H9 (cell line): ENCODE measurements around the gene EBNA1BP2. TPM values are rescaled to one million over a fixed set of nuclear protein-coding genes. Genes with fewer than 3 reads are reported as not detected.
"Not testable (repeated sequence)": the region's sequence is repeated elsewhere in the genome, so short reads cannot be mapped to it uniquely, and the experiment has no call there.

ENCODE experiments used
- DNase-seq: peaks from one replicate; pipeline ENCODE4 v3.0.0-alpha.2; 2017
- H2AFZ ChIP-seq: one replicate; pipeline ENCODE4 v1.6.1; 2013; ENCODE audit warnings: mild to moderate bottlenecking, low read length, control low read depth, moderate library complexity
- H2AK5ac ChIP-seq: 2 replicates; pipeline ENCODE4 v1.6.1; 2013; ENCODE audit warnings: low read length, control low read depth, mixed read lengths; ENCODE audit not compliant: insufficient read length
- H2BK120ac ChIP-seq: one replicate; pipeline ENCODE4 v1.6.1; 2013; ENCODE audit warnings: low read depth, mild to moderate bottlenecking, low read length, control low read depth, inconsistent platforms; ENCODE audit not compliant: poor library complexity, severe bottlenecking
- H2BK12ac ChIP-seq: 2 replicates; pipeline ENCODE4 v1.6.1; 2013; ENCODE audit warnings: low read length, control low read depth, mixed read lengths, low read depth; ENCODE audit not compliant: insufficient read length
- H2BK15ac ChIP-seq: 2 replicates; pipeline ENCODE4 v1.6.1; 2013; ENCODE audit warnings: low read depth, low read length, control low read depth
- H2BK20ac ChIP-seq: one replicate; pipeline ENCODE4 v1.6.1; 2013; ENCODE audit warnings: low read depth, mild to moderate bottlenecking, low read length, control low read depth, inconsistent platforms; ENCODE audit not compliant: poor library complexity, severe bottlenecking
- H2BK5ac ChIP-seq: 2 replicates; pipeline ENCODE4 v1.6.1; 2013; ENCODE audit warnings: low read length, control low read depth, mixed read lengths; ENCODE audit not compliant: insufficient read length
- H3K14ac ChIP-seq: 2 replicates; pipeline ENCODE4 v1.6.1; 2013; ENCODE audit warnings: low read length, control low read depth; ENCODE audit not compliant: insufficient read depth
- H3K18ac ChIP-seq: 2 replicates; pipeline ENCODE4 v1.6.1; 2013; ENCODE audit warnings: low read depth, mild to moderate bottlenecking, mixed read lengths, low read length, control low read depth; ENCODE audit not compliant: insufficient read length
- H3K23ac ChIP-seq: 2 replicates; pipeline ENCODE4 v1.6.1; 2013; ENCODE audit warnings: low read length, control low read depth, mixed read lengths, low read depth; ENCODE audit not compliant: insufficient read length
- H3K23me2 ChIP-seq: 2 replicates; pipeline ENCODE4 v1.6.1; 2013; ENCODE audit warnings: low read depth, mild to moderate bottlenecking, mixed read lengths, low read length, control low read depth; ENCODE audit not compliant: insufficient read length, poor library complexity, severe bottlenecking
- H3K27ac ChIP-seq: 2 replicates; pipeline ENCODE4 v1.5.1; 2013; ENCODE audit warnings: low read length, control low read depth, mixed read lengths, low read depth; ENCODE audit not compliant: insufficient read length
- H3K27me3 ChIP-seq: 2 replicates; pipeline ENCODE4 v1.6.1; 2013; ENCODE audit warnings: low read length, control low read depth, inconsistent platforms; ENCODE audit not compliant: insufficient read depth
- H3K4ac ChIP-seq: 2 replicates; pipeline ENCODE4 v1.6.1; 2013; ENCODE audit warnings: low read depth, mild to moderate bottlenecking, control low read depth, inconsistent platforms, low read length, moderate library complexity
- H3K4me1 ChIP-seq: 2 replicates; pipeline ENCODE4 v1.6.1; 2013; ENCODE audit warnings: low read length, control low read depth, inconsistent platforms; ENCODE audit not compliant: insufficient read depth
- H3K4me2 ChIP-seq: 2 replicates; pipeline ENCODE4 v1.6.1; 2013; ENCODE audit warnings: low read length, control low read depth, mixed read lengths; ENCODE audit not compliant: insufficient read length, insufficient read depth
- H3K56ac ChIP-seq: 2 replicates; pipeline ENCODE4 v1.6.1; 2013; ENCODE audit warnings: low read depth, mild to moderate bottlenecking, mixed read lengths, low read length, control low read depth; ENCODE audit not compliant: insufficient read length
- H3K79me1 ChIP-seq: 2 replicates; pipeline ENCODE4 v1.6.1; 2013; ENCODE audit warnings: low read depth, mild to moderate bottlenecking, moderate library complexity, low read length, control low read depth, inconsistent platforms; ENCODE audit not compliant: insufficient read depth, poor library complexity, severe bottlenecking
- H3K79me2 ChIP-seq: 2 replicates; pipeline ENCODE4 v1.6.1; 2013; ENCODE audit warnings: low read length, control low read depth, inconsistent platforms; ENCODE audit not compliant: insufficient read depth
- H3K9ac ChIP-seq: 2 replicates; pipeline ENCODE4 v1.6.1; 2013; ENCODE audit warnings: low read length, control low read depth, mixed read lengths; ENCODE audit not compliant: insufficient read length; ENCODE audit errors: extremely low read depth
- H3K9me3 ChIP-seq: one replicate; pipeline ENCODE4 v1.6.1; 2013; ENCODE audit warnings: low read depth, low read length, inconsistent platforms; ENCODE audit not compliant: control insufficient read depth
- H3T11ph ChIP-seq: one replicate; pipeline ENCODE4 v1.6.1; 2013; ENCODE audit warnings: mild to moderate bottlenecking, low read length, control low read depth, inconsistent platforms
- H4K20me1 ChIP-seq: one replicate; pipeline ENCODE4 v1.6.1; 2013; ENCODE audit not compliant: control insufficient read depth, insufficient read length, insufficient read depth
- H4K5ac ChIP-seq: 2 replicates; pipeline ENCODE4 v1.6.1; 2013; ENCODE audit warnings: low read depth, mild to moderate bottlenecking, mixed read lengths, low read length, control low read depth; ENCODE audit not compliant: insufficient read length
- H4K8ac ChIP-seq: replicated peaks from 2 replicates; pipeline ENCODE4 v1.6.1; 2013; ENCODE audit warnings: low read length, control low read depth, mixed read lengths, low read depth; ENCODE audit not compliant: insufficient read length
- H4K91ac ChIP-seq: 2 replicates; pipeline ENCODE4 v1.6.1; 2013; ENCODE audit warnings: low read depth, mild to moderate bottlenecking, moderate library complexity, mixed read lengths, low read length, control low read depth; ENCODE audit not compliant: insufficient read length
- H3K27ac Mint-ChIP-seq, 3 experiments: 2 replicates in 2 of 3; 3 replicates in 1 of 3; pipeline ENCODE4 v1.8.0; 2020 to 2021; ENCODE audit warnings: mixed read lengths in 3 of 3, mild to moderate bottlenecking in 1 of 3, moderate library complexity in 1 of 3
- H3K27me3 Mint-ChIP-seq: 2 replicates; pipeline ENCODE4 v1.8.0; 2021; ENCODE audit warnings: low read depth, mild to moderate bottlenecking, moderate library complexity, mixed read lengths
- H3K36me3 Mint-ChIP-seq, 3 experiments: 2 replicates in 2 of 3; 3 replicates in 1 of 3; pipeline ENCODE4 v1.8.0; 2020 to 2021; ENCODE audit warnings: low read depth in 3 of 3, mixed read lengths in 3 of 3; ENCODE audit not compliant: insufficient read depth in 1 of 3
- H3K4me1 Mint-ChIP-seq, 2 experiments: 2 replicates each; pipeline ENCODE4 v1.8.0; 2020; ENCODE audit warnings: mixed read lengths in 2 of 2
- H3K4me3 Mint-ChIP-seq, 2 experiments: 2 replicates in 1 of 2; 3 replicates in 1 of 2; pipeline ENCODE4 v1.8.0; 2020 to 2021; ENCODE audit warnings: mild to moderate bottlenecking in 2 of 2, mixed read lengths in 2 of 2, moderate library complexity in 1 of 2
- H3K9me3 Mint-ChIP-seq, 2 experiments: 2 replicates in 1 of 2; 3 replicates in 1 of 2; pipeline ENCODE4 v1.8.0; 2020; ENCODE audit warnings: mild to moderate bottlenecking in 2 of 2, mixed read lengths in 2 of 2, moderate library complexity in 1 of 2
- CTCF ChIP-seq: fragments of 200-600 bp; sonication (generic); conservative IDR thresholded peaks from 3 replicates; pipeline ENCODE4 v1.8.0; 2021; ENCODE audit warnings: antibody characterized with exemption, mild to moderate bottlenecking
- WGBS: extraction: QIAGEN DNeasy Blood & Tissue Kit; methylation state at CpG from one replicate; pipeline ENCODE4 v1.1.7; 2013; ENCODE audit warnings: missing lambda C conversion rate, low lambda C conversion rate, mixed read lengths; ENCODE audit not compliant: insufficient read length; ENCODE audit errors: extremely low coverage; 5-methylcytosine and 5-hydroxymethylcytosine counted together
- total RNA-seq: library from RNA; stranded (reverse); gene quantifications from 2 replicates; pipeline ENCODE4 v1.2.1, GENCODE V29; 2021

The EBNA1BP2 gene
- total RNA-seq, 1 experiment from 2014 or later = 84.7 TPM

GRCh38 chr1:43214501-43215444 lies 42.7 kb upstream of the EBNA1BP2 start:
- Histone ChIP-seq H3K18ac (no peak overlapping the region), H3K9me3 (no peaks in the 10 kb centered on the region), H3K23me2 (no peaks in the 10 kb centered on the region), H3K4me2 (no peak overlapping the region), H2BK15ac (no peak overlapping the region), H3K9ac (no peak overlapping the region), H3T11ph (no peak overlapping the region), H3K27ac (no peak overlapping the region), H4K5ac (no peak overlapping the region), H4K91ac (no peak overlapping the region), H3K4me1 (no peaks in the 10 kb centered on the region), H4K8ac (no peak overlapping the region), H2BK5ac (no peak overlapping the region), H3K56ac (no peak overlapping the region), H3K4ac (no peak overlapping the region), H3K14ac (no peak overlapping the region), H2AK5ac (no peak overlapping the region), H2AFZ (no peak overlapping the region), H3K23ac (no peak overlapping the region), H3K79me1 (no peaks in the 10 kb centered on the region), H3K27me3 (no peaks in the 10 kb centered on the region), H2BK20ac (no peak overlapping the region), H4K20me1 (no peaks in the 10 kb centered on the region), H2BK120ac (no peak overlapping the region), H2BK12ac (no peak overlapping the region), H3K79me2 (no peaks in the 10 kb centered on the region)
- no peak overlapping the region for H3K4me3 Mint-ChIP-seq
- no peak for TF ChIP-seq CTCF
- no peaks in the 10 kb centered on the region for H3K36me3 Mint-ChIP-seq
- no peaks in the 10 kb centered on the region; the same call in 1 of the 2 replicates for H3K27me3 Mint-ChIP-seq
- H3K4me1 Mint-ChIP-seq = peaks cover 5 to 10% of the 10 kb centered on the region in 2 experiments
- H3K9me3 Mint-ChIP-seq = no peaks in the 10 kb centered on the region
- H3K27ac Mint-ChIP-seq = 0 out of 7 replicates have a peak overlapping the region, but pooled peaks of 1 of the 3 experiments have one; percentile 23
- WGBS = no CpG with 5 or more reads among the region's 7 CpGs
- no peak for DNase-seq

- H3K4me1 ChIP-seq, H2BK12ac ChIP-seq, H2AK5ac ChIP-seq, H3K9ac ChIP-seq, H4K20me1 ChIP-seq, H3K56ac ChIP-seq, H2BK120ac ChIP-seq, H3K23ac ChIP-seq, H3K79me1 ChIP-seq, H3K27ac ChIP-seq, H3K36me3 Mint-ChIP-seq, H3T11ph ChIP-seq, H3K14ac ChIP-seq, DNase-seq, H2AFZ ChIP-seq, H4K8ac ChIP-seq, H3K27me3 ChIP-seq, H2BK20ac ChIP-seq, H4K5ac ChIP-seq, H3K79me2 ChIP-seq, H3K18ac ChIP-seq, H3K27me3 Mint-ChIP-seq, H4K91ac ChIP-seq, H3K23me2 ChIP-seq, H3K9me3 ChIP-seq, H3K4ac ChIP-seq, H2BK15ac ChIP-seq, H3K9me3 Mint-ChIP-seq, H3K4me2 ChIP-seq, H2BK5ac ChIP-seq, H3K27ac Mint-ChIP-seq, H3K4me3 Mint-ChIP-seq: not testable (repeated sequence)
- peaks cover 15 to 22% of the 10 kb centered on the region in 2 experiments for H3K4me1 Mint-ChIP-seq
- no CpG with 5 or more reads among the region's 8 CpGs for WGBS
Observed at GRCh38 chr1:43208277-43208676, 36.2 kb upstream of the EBNA1BP2 start.
